ENCODE data around the gene LRRTM2. TPM values are rescaled to one million over a fixed set of nuclear protein-coding genes. Genes with fewer than 3 reads are reported as not detected.

Gene LRRTM2
- total RNA-seq, 2 experiments from 2014 or later: 0.22 TPM; not detected in 1

Other genes starting within 250 kb of the LRRTM2 start
- gene CTNNA1, start 121.9 kb downstream of the LRRTM2 start, total RNA-seq (2014; rRNA removed; shearing (Covaris generic)): 42.7 and 45.0 TPM in 2 replicates
- 39.0 and 40.4 TPM in 2 replicates for gene CTNNA1, start 121.9 kb downstream of the LRRTM2 start, total RNA-seq (2022)

Data from OCI-LY7 (cell line).